Middle frontal gyrus (tissue), 1 donor: ENCODE data around the gene P3H2.

Experiments used
- DNase-seq: peaks from one replicate; pipeline ENCODE4 v3.0.0-alpha.2; 2015; ENCODE audit warnings: low spot score; ENCODE audit errors: extremely low spot score

The P3H2 gene

GRCh38 chr3:190125436-190126068, 4.9 kb upstream of the P3H2 start:
- DNase-seq = no peak

DNA sequence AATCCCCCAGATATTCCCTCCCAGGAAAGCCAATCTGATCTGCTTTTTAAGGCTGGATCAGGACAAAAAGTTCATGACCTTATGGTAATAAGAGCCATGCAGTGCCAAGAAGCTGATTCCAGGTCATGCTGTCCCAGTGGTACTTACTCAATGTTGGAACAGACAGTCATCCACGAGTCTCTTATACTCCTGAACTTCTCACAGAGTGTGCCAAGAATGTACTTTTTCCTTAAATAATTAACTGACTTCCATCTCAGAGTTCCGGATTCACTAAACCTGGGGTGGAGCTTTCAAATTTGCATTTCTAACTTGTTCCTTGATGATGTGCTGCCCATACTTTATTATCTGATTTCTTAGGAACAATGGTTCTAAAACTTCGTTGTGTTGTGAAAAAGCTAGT, 3.4 kb upstream of the P3H2 start:
- DNase-seq = no peak

- no peak for DNase-seq
Observed at GRCh38 chr3:190122198-190122771, 1.6 kb upstream of the P3H2 start.

DNA sequence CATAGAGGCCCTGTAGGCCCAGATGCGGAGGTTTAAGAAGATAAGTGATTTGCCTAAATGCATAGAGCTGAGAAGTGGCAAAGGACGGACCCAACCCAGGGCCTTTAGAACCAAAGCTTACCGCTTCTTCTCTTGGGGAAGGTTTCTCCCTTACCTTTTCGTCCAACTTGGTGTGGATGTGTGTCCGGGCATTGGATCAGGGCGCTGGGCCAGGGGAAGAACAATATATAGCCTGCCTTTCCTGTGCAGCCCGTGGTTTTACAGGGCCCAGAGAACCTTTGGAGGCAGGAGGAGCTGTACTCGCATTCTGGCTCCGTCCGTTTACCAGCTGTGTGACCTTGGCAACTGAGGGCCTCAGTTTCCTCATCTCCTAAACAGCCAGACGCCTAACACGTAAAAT, 686 bp upstream of the P3H2 start:
- no peak for DNase-seq

DNA sequence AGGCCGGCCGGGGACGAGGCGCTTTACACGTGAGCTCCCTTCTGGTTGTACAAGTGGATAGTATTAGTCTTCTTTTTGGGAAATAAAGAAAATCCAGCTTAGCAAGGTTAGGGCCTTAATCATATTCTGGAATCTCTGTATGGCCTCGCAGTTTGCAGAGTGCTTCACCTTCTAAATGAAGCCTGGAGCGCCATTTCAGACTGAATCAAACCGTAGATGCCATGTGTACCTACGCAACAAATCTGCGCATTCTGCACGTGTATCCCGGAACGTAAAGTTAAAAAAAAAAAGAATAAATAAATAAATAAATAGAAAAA, 322 bp upstream of the P3H2 start:
- DNase-seq = no peak

DNA sequence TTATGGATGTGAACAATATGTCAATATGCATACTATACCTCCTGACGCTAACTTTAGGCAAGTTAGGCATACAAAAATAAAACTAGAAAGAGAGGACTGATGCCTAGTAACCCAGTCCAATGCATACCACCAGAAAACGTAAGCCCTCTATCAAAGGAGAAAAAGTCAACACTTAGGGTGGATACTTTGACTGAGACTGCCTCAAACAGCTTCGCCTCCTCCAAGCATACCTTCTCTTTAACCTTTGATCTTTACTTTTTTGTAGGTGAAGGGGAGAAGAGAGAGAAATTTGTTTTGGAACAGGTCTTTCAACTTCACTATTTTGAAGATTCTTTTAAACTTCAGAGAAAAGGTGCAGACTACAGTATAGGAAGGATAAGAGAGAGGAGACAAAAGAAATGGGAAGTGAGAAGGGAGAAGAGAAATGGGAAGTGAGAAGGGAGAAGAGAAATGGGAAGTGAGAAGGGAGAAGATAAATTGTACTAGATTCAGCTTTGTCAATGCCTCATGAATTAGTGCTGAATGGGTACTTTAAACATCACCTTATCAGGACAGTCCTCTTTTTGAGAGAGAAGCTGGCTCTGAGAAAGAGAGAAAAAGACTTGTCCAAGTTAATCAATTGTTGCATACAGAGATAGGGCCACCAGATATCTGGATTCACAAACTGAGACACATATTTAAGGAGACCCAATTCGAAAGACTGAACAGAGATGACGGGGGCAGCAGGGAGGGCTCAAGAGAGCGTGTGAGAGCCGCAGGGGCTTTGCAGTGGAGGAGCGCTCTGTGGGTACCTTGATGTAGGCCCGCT, 1.0 kb downstream of the P3H2 start:
- DNase-seq = no peak

GRCh38 chr3:190118438-190118837, 2.3 kb downstream of the P3H2 start:
- DNase-seq = no peak

GRCh38 chr3:190117981-190118380, 2.7 kb downstream of the P3H2 start:
- DNase-seq = no peak

- DNase-seq = no peak
Observed at GRCh38 chr3:190116551-190117067, 4.1 kb downstream of the P3H2 start.

GRCh38 chr3:190110826-190111225, 9.9 kb downstream of the P3H2 start:
- no peak for DNase-seq

DNA sequence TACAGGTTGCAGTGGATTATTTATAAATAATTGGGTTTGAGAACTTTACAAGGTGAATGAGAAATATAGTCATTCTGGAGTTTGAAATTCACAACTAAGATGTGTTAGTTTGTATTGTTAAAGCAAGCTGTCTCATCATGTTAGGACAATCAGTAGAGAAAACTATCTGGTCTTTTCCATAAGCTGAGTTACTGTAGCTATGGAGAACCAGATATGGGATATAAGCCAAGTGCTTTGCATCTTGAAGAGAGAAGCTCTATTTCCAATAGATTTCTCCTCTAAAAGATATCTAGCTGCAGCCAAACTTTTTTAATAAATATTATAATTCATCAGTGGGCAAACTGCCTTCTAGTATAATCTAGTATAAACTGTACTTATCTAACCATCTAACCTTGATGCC, 11.3 kb downstream of the P3H2 start:
- no peak for DNase-seq

GRCh38 chr3:190108804-190109203, 11.9 kb downstream of the P3H2 start:
- no peak for DNase-seq

- DNase-seq = no peak
Observed at GRCh38 chr3:190105876-190106275, 14.8 kb downstream of the P3H2 start.

DNA sequence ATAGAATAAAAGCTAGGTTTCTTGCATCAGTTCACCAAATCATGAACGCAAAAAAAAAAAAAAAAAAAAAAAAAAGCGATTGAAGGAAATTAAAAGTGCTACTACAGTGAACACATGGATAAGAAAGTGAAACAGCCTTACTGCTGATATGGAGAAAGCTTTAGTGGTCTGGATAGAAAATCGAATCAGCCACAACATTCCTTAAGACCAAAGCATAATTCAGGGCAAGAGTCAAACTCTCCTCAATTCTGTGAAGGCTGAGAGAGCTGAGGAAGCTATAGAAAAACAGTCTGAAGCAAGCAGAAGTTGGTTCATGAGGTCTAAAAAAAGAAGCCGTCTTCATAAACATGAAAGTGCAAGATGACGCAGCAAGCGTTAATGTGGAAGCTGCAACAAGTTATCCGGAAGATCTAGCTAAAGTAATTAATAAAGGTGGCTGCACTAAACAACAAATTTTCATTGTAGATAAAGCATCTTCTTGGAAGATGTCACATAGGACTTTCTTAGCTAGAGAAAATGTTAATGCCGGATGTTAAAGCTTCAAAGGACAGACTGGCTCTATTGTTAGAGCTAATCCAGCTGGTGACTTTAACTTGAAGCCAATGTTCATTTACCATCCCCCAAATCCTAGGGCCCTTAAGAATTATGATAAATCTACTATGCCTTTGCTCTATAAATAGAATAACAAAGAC, 19.2 kb downstream of the P3H2 start:
- no peak for DNase-seq

DNA sequence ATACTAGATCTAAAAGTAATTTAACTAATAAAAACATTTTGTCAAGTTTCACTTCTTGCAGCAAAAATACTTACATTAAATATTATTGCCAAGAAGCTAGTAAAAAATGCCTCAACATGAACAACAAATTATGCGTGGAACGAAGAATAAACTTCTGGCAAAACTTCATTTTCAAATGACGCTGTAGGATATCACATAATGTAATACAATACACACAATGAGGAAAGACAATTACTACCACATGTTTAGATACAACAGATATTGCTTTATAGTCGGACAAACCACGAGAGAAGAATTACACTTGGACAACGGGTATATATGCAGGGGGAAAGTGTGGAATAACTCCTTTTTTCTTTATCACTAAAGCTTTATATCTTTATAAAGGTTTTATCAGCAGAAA, 21.6 kb downstream of the P3H2 start:
- no peak for DNase-seq

DNA sequence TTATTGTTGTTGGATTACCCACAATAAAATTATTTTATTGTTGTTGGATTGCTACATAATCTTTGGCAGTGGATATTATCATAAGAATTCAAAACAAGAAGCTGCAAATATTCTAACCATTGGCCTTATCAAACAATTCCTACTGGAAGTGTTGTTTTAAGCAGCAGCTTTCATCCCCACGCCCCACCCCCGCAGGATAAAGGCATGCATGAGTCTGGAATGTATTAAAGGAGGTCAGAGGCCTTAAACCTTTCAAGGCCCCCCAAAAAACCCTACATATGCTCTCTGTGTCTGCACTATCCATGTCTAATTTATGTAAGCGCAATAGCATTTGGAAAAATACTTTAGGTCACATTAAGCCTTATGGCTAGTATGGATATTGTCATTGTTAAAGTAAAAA, 23.1 kb downstream of the P3H2 start:
- no peak for DNase-seq

GRCh38 chr3:190097025-190097424, 23.7 kb downstream of the P3H2 start:
- no peak for DNase-seq

GRCh38 chr3:190096345-190096744, 24.4 kb downstream of the P3H2 start:
- DNase-seq = no peak

- DNase-seq = no peak
Observed at GRCh38 chr3:190094160-190094718, 26.5 kb downstream of the P3H2 start.

DNA sequence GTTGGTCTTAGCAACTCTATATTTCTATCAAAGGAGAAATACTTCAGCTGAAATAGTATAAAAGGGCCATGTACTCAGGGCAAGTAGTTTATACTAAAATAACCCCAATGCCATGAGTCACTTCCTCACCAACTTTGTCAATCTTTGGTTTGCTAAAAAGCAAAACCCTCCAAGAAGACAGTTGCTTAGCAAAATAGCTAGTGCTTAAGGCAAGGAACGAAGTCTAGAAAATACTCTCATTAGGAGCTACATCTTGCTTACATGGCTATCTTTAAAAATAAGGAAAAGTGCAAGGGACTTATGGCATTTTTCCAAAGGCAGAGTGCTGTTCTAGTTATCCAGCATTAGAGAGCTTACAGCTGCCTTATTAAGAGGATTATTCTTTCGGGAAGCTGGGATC, 28.4 kb downstream of the P3H2 start:
- DNase-seq = no peak

DNA sequence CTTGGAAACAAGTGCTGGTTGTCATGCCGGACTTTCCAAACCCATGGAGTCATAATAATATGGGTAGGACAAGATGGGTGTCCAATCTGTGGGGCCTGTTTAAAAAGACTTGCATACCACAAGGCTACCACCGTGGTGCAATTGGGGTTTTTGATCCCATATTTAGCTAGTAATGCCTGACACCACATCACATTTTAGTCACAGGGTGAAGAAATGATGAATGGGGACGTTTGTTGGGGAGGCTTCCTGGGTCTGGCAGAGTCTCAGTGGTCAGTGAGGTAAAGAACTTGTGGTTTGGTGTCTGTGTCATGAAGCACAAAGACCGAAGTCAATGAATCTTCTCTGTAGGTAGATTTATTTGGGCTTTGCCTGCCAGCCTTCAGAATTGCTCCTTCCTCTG, 31.0 kb downstream of the P3H2 start:
- no peak for DNase-seq

- DNase-seq = no peak
Observed at GRCh38 chr3:190088890-190089289, 31.8 kb downstream of the P3H2 start.
